Measurements from ENCODE around the gene SYNRG.

Gene SYNRG

GRCh38 chr17:37502009-37502936, 106.9 kb downstream of the SYNRG start:
- Histone ChIP-seq H3K27me3 (ENCODE audit: control insufficient read depth, insufficient read depth, low read length) (no peaks in the 10 kb centered on the region), H3K36me3 (ENCODE audit: control insufficient read depth, insufficient read depth, low read length) (no peaks in the 10 kb centered on the region), H3K9ac (ENCODE audit: low read length) (no peak overlapping the region), H3K4me1 (ENCODE audit: control insufficient read depth, insufficient read depth, low read length) (0 out of 2 replicates have a peak, but pooled peaks cover 9% of the 10 kb centered on the region), H3K4me3 (ENCODE audit: low read depth, low read length) (no peak overlapping the region), H3K9me3 (ENCODE audit: control insufficient read depth, insufficient read depth, low read depth, low read length) (no peaks in the 10 kb centered on the region), H3K27ac (ENCODE audit: low read depth, low read length) (no peak overlapping the region)

GRCh38 chr17:37500378-37500777, 108.8 kb downstream of the SYNRG start:
- Histone ChIP-seq H3K4me1 (ENCODE audit: control insufficient read depth, insufficient read depth, low read length) (peaks cover 7% of the 10 kb centered on the region), H3K4me3 (ENCODE audit: low read depth, low read length) (no peak overlapping the region), H3K27ac (ENCODE audit: low read depth, low read length) (no peak overlapping the region), H3K27me3 (ENCODE audit: control insufficient read depth, insufficient read depth, low read length) (no peaks in the 10 kb centered on the region), H3K9me3 (ENCODE audit: control insufficient read depth, insufficient read depth, low read depth, low read length) (no peaks in the 10 kb centered on the region), H3K9ac (ENCODE audit: low read length) (no peak overlapping the region), H3K36me3 (ENCODE audit: control insufficient read depth, insufficient read depth, low read length) (no peaks in the 10 kb centered on the region)

- Histone ChIP-seq H3K4me3 (ENCODE audit: low read depth, low read length) (no peak overlapping the region), H3K4me1 (ENCODE audit: control insufficient read depth, insufficient read depth, low read length) (peaks cover 28% of the 10 kb centered on the region), H3K9me3 (ENCODE audit: control insufficient read depth, insufficient read depth, low read depth, low read length) (no peaks in the 10 kb centered on the region), H3K27ac (ENCODE audit: low read depth, low read length) (no peak overlapping the region), H3K9ac (ENCODE audit: low read length) (peak overlapping the region; percentile 42), H3K27me3 (ENCODE audit: control insufficient read depth, insufficient read depth, low read length) (no peaks in the 10 kb centered on the region), H3K36me3 (ENCODE audit: control insufficient read depth, insufficient read depth, low read length) (no peaks in the 10 kb centered on the region)
Measured at GRCh38 chr17:37494971-37495370, 114.2 kb downstream of the SYNRG start.

- Histone ChIP-seq H3K4me3 (ENCODE audit: low read depth, low read length) (no peak overlapping the region), H3K27me3 (ENCODE audit: control insufficient read depth, insufficient read depth, low read length) (no peaks in the 10 kb centered on the region), H3K9me3 (ENCODE audit: control insufficient read depth, insufficient read depth, low read depth, low read length) (no peaks in the 10 kb centered on the region), H3K36me3 (ENCODE audit: control insufficient read depth, insufficient read depth, low read length) (no peaks in the 10 kb centered on the region), H3K4me1 (ENCODE audit: control insufficient read depth, insufficient read depth, low read length) (peaks cover 28% of the 10 kb centered on the region), H3K9ac (ENCODE audit: low read length) (no peak overlapping the region), H3K27ac (ENCODE audit: low read depth, low read length) (no peak overlapping the region)
Measured at GRCh38 chr17:37494401-37494831, 114.8 kb downstream of the SYNRG start.

GRCh38 chr17:37493249-37494027, 115.8 kb downstream of the SYNRG start:
- H3K36me3 ChIP-seq (ENCODE audit: control insufficient read depth, insufficient read depth, low read length), result no peaks in the 10 kb centered on the region
- H3K9ac ChIP-seq (ENCODE audit: low read length), result no peak overlapping the region
- H3K4me1 ChIP-seq (ENCODE audit: control insufficient read depth, insufficient read depth, low read length), result peaks cover 29% of the 10 kb centered on the region
- H3K9me3 ChIP-seq (ENCODE audit: control insufficient read depth, insufficient read depth, low read depth, low read length), result no peaks in the 10 kb centered on the region
- no peak overlapping the region for H3K4me3 ChIP-seq (ENCODE audit: low read depth, low read length)
- H3K27me3 ChIP-seq (ENCODE audit: control insufficient read depth, insufficient read depth, low read length), result peaks cover 7% of the 10 kb centered on the region; the same call in 1 of the 2 replicates
- no peak overlapping the region for H3K27ac ChIP-seq (ENCODE audit: low read depth, low read length)

GRCh38 chr17:37492167-37492566, 117.1 kb downstream of the SYNRG start:
- Histone ChIP-seq H3K27ac (ENCODE audit: low read depth, low read length) (no peak overlapping the region), H3K9ac (ENCODE audit: low read length) (no peak overlapping the region), H3K9me3 (ENCODE audit: control insufficient read depth, insufficient read depth, low read depth, low read length) (no peaks in the 10 kb centered on the region), H3K4me3 (ENCODE audit: low read depth, low read length) (peak overlapping the region; percentile 72; the same call in 1 of the 2 replicates), H3K27me3 (ENCODE audit: control insufficient read depth, insufficient read depth, low read length) (peaks cover 13% of the 10 kb centered on the region; the same call in 1 of the 2 replicates), H3K36me3 (ENCODE audit: control insufficient read depth, insufficient read depth, low read length) (no peaks in the 10 kb centered on the region), H3K4me1 (ENCODE audit: control insufficient read depth, insufficient read depth, low read length) (peaks cover 36% of the 10 kb centered on the region)

- H3K27me3 ChIP-seq (ENCODE audit: control insufficient read depth, insufficient read depth, low read length), result peaks cover 13% of the 10 kb centered on the region; the same call in 1 of the 2 replicates
- H3K27ac ChIP-seq (ENCODE audit: low read depth, low read length), result no peak overlapping the region; the same call in 1 of the 2 replicates
- peaks cover 36% of the 10 kb centered on the region for H3K4me1 ChIP-seq (ENCODE audit: control insufficient read depth, insufficient read depth, low read length)
- H3K9me3 ChIP-seq (ENCODE audit: control insufficient read depth, insufficient read depth, low read depth, low read length), result no peaks in the 10 kb centered on the region
- peak overlapping the region; percentile 74 for H3K9ac ChIP-seq (ENCODE audit: low read length)
- H3K4me3 ChIP-seq (ENCODE audit: low read depth, low read length), result peak overlapping the region; percentile 72
- H3K36me3 ChIP-seq (ENCODE audit: control insufficient read depth, insufficient read depth, low read length), result no peaks in the 10 kb centered on the region
Measured at GRCh38 chr17:37490638-37491614, 118.3 kb downstream of the SYNRG start.

- H3K36me3 ChIP-seq (ENCODE audit: control insufficient read depth, insufficient read depth, low read length), result no peaks in the 10 kb centered on the region
- peaks cover 13% of the 10 kb centered on the region; the same call in 1 of the 2 replicates for H3K27me3 ChIP-seq (ENCODE audit: control insufficient read depth, insufficient read depth, low read length)
- peaks cover 32% of the 10 kb centered on the region for H3K4me1 ChIP-seq (ENCODE audit: control insufficient read depth, insufficient read depth, low read length)
- H3K27ac ChIP-seq (ENCODE audit: low read depth, low read length), result no peak overlapping the region
- no peaks in the 10 kb centered on the region for H3K9me3 ChIP-seq (ENCODE audit: control insufficient read depth, insufficient read depth, low read depth, low read length)
- H3K4me3 ChIP-seq (ENCODE audit: low read depth, low read length), result peak overlapping the region; percentile 72
- H3K9ac ChIP-seq (ENCODE audit: low read length), result peak overlapping the region; percentile 74
Measured at GRCh38 chr17:37490022-37490587, 119.1 kb downstream of the SYNRG start.

GRCh38 chr17:37489197-37490001, 119.8 kb downstream of the SYNRG start, which contains the start of gene DUSP14:
Gene DUSP14 (plus strand): TSS chr17:37489891. CDS start chr17:37512273, 22,382 bp downstream.
- H3K4me3 ChIP-seq (ENCODE audit: low read depth, low read length), result peak within 1 kb of the TSS; percentile 77
- H3K27ac ChIP-seq (ENCODE audit: low read depth, low read length), result peak within 1 kb of the TSS; percentile 61; the same call in 1 of the 2 replicates
- no peaks in the 10 kb centered on the region for H3K36me3 ChIP-seq (ENCODE audit: control insufficient read depth, insufficient read depth, low read length)
- peaks cover 26% of the 10 kb centered on the region for H3K4me1 ChIP-seq (ENCODE audit: control insufficient read depth, insufficient read depth, low read length)
- H3K27me3 ChIP-seq (ENCODE audit: control insufficient read depth, insufficient read depth, low read length), result peaks cover 13% of the 10 kb centered on the region; the same call in 1 of the 2 replicates
- no peaks in the 10 kb centered on the region for H3K9me3 ChIP-seq (ENCODE audit: control insufficient read depth, insufficient read depth, low read depth, low read length)
- H3K9ac ChIP-seq (ENCODE audit: low read length), result peak within 1 kb of the TSS; percentile 75
